ENCODE measurements around the gene RNF151. TPM values are rescaled to one million over a fixed set of nuclear protein-coding genes. Genes with fewer than 3 reads are reported as not detected.
A peak's percentile ranks its signal among the peaks of the same experiment; 100 is the strongest.

Gene RNF151
- polyA plus RNA-seq, 2 of the 4 experiments (the other 2 are of a cell fraction), result not detected

GRCh38 chr16:1978476-1979120, 11.9 kb downstream of the RNF151 start (continued):
- TF ChIP-seq BCL3 (IDR thresholded peaks at IDR 0.05) (no peak), BHLHE40 (IDR thresholded peaks at IDR 0.05; ENCODE audit: low read depth, low read length) (no peak)

GRCh38 chr16:1979271-1980029, 12.8 kb downstream of the RNF151 start:
- Histone ChIP-seq H3K9me3 (no peaks in the 10 kb centered on the region), H3K4me1 (peaks cover 17% of the 10 kb centered on the region), H3K27ac (no peak overlapping the region), H3K4me2 (no peak overlapping the region), H3K4me3 (no peak overlapping the region)
- FAIRE-seq (no peak), ATAC-seq (no peak), DNase-seq (ENCODE audit: low read depth in 1 of 2, low spot score in 1 of 2) (no peak)
- ChIA-PET CTCF (interaction anchor here (19.7 kb wide), 1 partner anchor 25 kb away, joined by 196 read pairs; the partner anchor contains the start of gene ZNF598), POLR2A (interaction anchor here (2.8 kb wide), 1 partner anchor 8 kb away, joined by 13 read pairs; the partner anchor contains the start of gene TBL3)
- TF ChIP-seq JUN (IDR thresholded peaks at IDR 0.05) (0 out of 5 replicates have a peak, but pooled peaks of 1 of the 2 experiments have one; percentile 8), REST (IDR thresholded peaks at IDR 0.05) (no peak)
- 94% methylated on average over 55 of the region's 70 CpGs for WGBS (ENCODE audit: missing lambda C conversion rate)

- no peak overlapping the region for H3K27ac ChIP-seq
- no peak overlapping the region for H3K4me3 ChIP-seq
- ChIA-PET POLR2A (interaction anchor here (2.8 to 5.4 kb wide), 2 partner anchors 8 to 15 kb away, joined by 13 to 50 read pairs; partner anchors contain the start of genes RPS2 and TBL3), CTCF (interaction anchor here (19.7 kb wide), 1 partner anchor 24 kb away, joined by 196 read pairs; the partner anchor contains the start of gene ZNF598)
- TF ChIP-seq CHD4 (IDR thresholded peaks at IDR 0.05; ENCODE audit: borderline replicate concordance) (no peak), BHLHE40 (IDR thresholded peaks at IDR 0.05; ENCODE audit: low read depth, low read length) (no peak), POLR2AphosphoS2 (conservative IDR thresholded peaks at IDR 0.05; ENCODE audit: low read length) (0 out of 2 replicates have a peak, but pooled peaks have one; percentile 31), JUN (IDR thresholded peaks at IDR 0.05) (peak in 1 of 2 experiments; percentile 7; a peak in 1 of 5 replicates)
- no peak for ATAC-seq
- H3K4me1 ChIP-seq, result peaks cover 20% of the 10 kb centered on the region
- no peak overlapping the region for H3K4me2 ChIP-seq
- no peak for FAIRE-seq
- no peaks in the 10 kb centered on the region for H3K9me3 ChIP-seq
- WGBS (ENCODE audit: missing lambda C conversion rate), result 92% methylated on average over 33 of the region's 53 CpGs
- no peak for DNase-seq (ENCODE audit: low read depth in 1 of 2, low spot score in 1 of 2)
Observed at GRCh38 chr16:1980030-1980769, 13.5 kb downstream of the RNF151 start.

- CTCF ChIA-PET, result interaction anchor here (19.7 kb wide), 1 partner anchor 24 kb away, joined by 196 read pairs; the partner anchor contains the start of gene ZNF598
- ATAC-seq (no peak), FAIRE-seq (no peak), DNase-seq (ENCODE audit: low read depth in 1 of 2, low spot score in 1 of 2) (no peak)
- Histone ChIP-seq H3K4me1 (peaks cover 26% of the 10 kb centered on the region), H3K9me3 (no peaks in the 10 kb centered on the region), H3K4me2 (no peak overlapping the region), H3K27ac (no peak overlapping the region), H3K4me3 (no peak overlapping the region)
- 0 out of 2 replicates have a peak, but pooled peaks have one; percentile 24 for TF ChIP-seq POLR2AphosphoS2 (conservative IDR thresholded peaks at IDR 0.05; ENCODE audit: low read length)
- TF ChIP-seq TFCP2L1 (CRISPR knock-in tag; IDR thresholded peaks at IDR 0.05), result no peak
- TF ChIP-seq ESRRA (IDR thresholded peaks at IDR 0.05; ENCODE audit: borderline replicate concordance, low read length), result no peak
- TF ChIP-seq PHF8 (IDR thresholded peaks at IDR 0.05; ENCODE audit: borderline replicate concordance, low read depth), result no peak
- no peak for TF ChIP-seq RARB (CRISPR knock-in tag; IDR thresholded peaks at IDR 0.05)
- TF ChIP-seq CTCF (IDR thresholded peaks at IDR 0.05), result no peak
- no peak for TF ChIP-seq ZC3H11A (IDR thresholded peaks at IDR 0.05)
- POLR2A ChIA-PET, result interaction anchor here (2.8 to 5.4 kb wide), 2 partner anchors 9 to 15 kb away, joined by 13 to 50 read pairs; partner anchors contain the start of genes RPS2 and TBL3
- 91% methylated on average over 9 of the region's 16 CpGs for WGBS (ENCODE audit: missing lambda C conversion rate)
Observed at GRCh38 chr16:1980770-1981087, 14.1 kb downstream of the RNF151 start.

All from A549 (cell line).